Measurements from ENCODE around the gene OPCML.
A peak's percentile ranks its signal among the peaks of the same experiment; 100 is the strongest.

OPCML gene

GRCh38 chr11:133530501-133530835 is 1.8 kb downstream of the OPCML start:
- H4K91ac ChIP-seq (ENCODE audit: low read depth, low read length, poor library complexity), result no peak overlapping the region
- H3K4me1 ChIP-seq (ENCODE audit: control insufficient read depth in 2 of 2, insufficient read depth in 1 of 2, low read depth in 1 of 2, low read length in 2 of 2), result peaks cover 16 to 20% of the 10 kb centered on the region in 2 donors
- H3K9ac ChIP-seq (ENCODE audit: low read depth, low read length, poor library complexity), result no peak overlapping the region
- peaks cover 0 to 26% (median 0%) of the 10 kb centered on the region in 3 experiments for H3K27me3 ChIP-seq (ENCODE audit: control insufficient read depth in 3 of 3, insufficient read depth in 3 of 3, low read depth in 1 of 3, low read length in 3 of 3)
- no CpG with 5 or more reads among the region's 3 CpGs for WGBS, 2 donors (ENCODE audit: extremely low coverage in 2 of 2, insufficient read length in 2 of 2, insufficient replicate concordance in 1 of 2)
- no peak overlapping the region for H3K4ac ChIP-seq (ENCODE audit: low read length)
- H3K27ac ChIP-seq (replicated peaks; ENCODE audit: low read length), result no peak overlapping the region
- no peak overlapping the region for H3K4me3 ChIP-seq (ENCODE audit: low read length in 2 of 2)
- H4K8ac ChIP-seq (ENCODE audit: low read depth, low read length), result no peak overlapping the region
- H3K79me1 ChIP-seq (ENCODE audit: low read depth, low read length), result no peaks in the 10 kb centered on the region
- H2AK5ac ChIP-seq (ENCODE audit: low read depth, low read length), result peak overlapping the region; percentile 48
- no peak overlapping the region for H2BK12ac ChIP-seq (ENCODE audit: low read length)
- no peak for DNase-seq (ENCODE audit: low spot score)
- H2BK120ac ChIP-seq (ENCODE audit: low read depth, low read length), result no peak overlapping the region
- no peak overlapping the region for H2AFZ ChIP-seq (ENCODE audit: low read length)
- H3K4me2 ChIP-seq (ENCODE audit: insufficient read depth, low read length, poor library complexity, severe bottlenecking), result no peak overlapping the region
- H3K36me3 ChIP-seq (replicated peaks in 1 of 2; ENCODE audit: control insufficient read depth in 2 of 2, insufficient read depth in 2 of 2, low read length in 2 of 2), result no peaks in the 10 kb centered on the region
- H2BK15ac ChIP-seq (ENCODE audit: low read length), result no peak overlapping the region
- H3K9me3 ChIP-seq (replicated peaks in 1 of 2; ENCODE audit: control insufficient read depth in 2 of 2, insufficient read depth in 1 of 2, low read depth in 1 of 2, low read length in 2 of 2), result no peaks in the 10 kb centered on the region
- peak overlapping the region; percentile 12 for H3K23ac ChIP-seq (ENCODE audit: low read depth, low read length, poor library complexity)
- H2BK5ac ChIP-seq (ENCODE audit: low read length), result no peak overlapping the region
- H3K14ac ChIP-seq (ENCODE audit: low read length), result no peak overlapping the region
- H3K18ac ChIP-seq (ENCODE audit: low read length), result peak overlapping the region; percentile 11

GRCh38 chr11:133529807-133530500 is 2.3 kb downstream of the OPCML start:
- Histone ChIP-seq H3K27me3 (ENCODE audit: control insufficient read depth in 3 of 3, insufficient read depth in 3 of 3, low read depth in 1 of 3, low read length in 3 of 3) (peaks cover 0 to 26% (median 0%) of the 10 kb centered on the region in 3 experiments), H2BK120ac (ENCODE audit: low read depth, low read length) (no peak overlapping the region), H3K9ac (ENCODE audit: low read depth, low read length, poor library complexity) (no peak overlapping the region), H3K18ac (ENCODE audit: low read length) (peak overlapping the region; percentile 60), H3K14ac (ENCODE audit: low read length) (no peak overlapping the region), H3K4me2 (ENCODE audit: insufficient read depth, low read length, poor library complexity, severe bottlenecking) (no peak overlapping the region), H3K36me3 (replicated peaks in 1 of 2; ENCODE audit: control insufficient read depth in 2 of 2, insufficient read depth in 2 of 2, low read length in 2 of 2) (no peaks in the 10 kb centered on the region), H2AFZ (ENCODE audit: low read length) (no peak overlapping the region), H4K91ac (ENCODE audit: low read depth, low read length, poor library complexity) (no peak overlapping the region), H4K8ac (ENCODE audit: low read depth, low read length) (no peak overlapping the region), H3K23ac (ENCODE audit: low read depth, low read length, poor library complexity) (peak overlapping the region; percentile 12), H2BK5ac (ENCODE audit: low read length) (no peak overlapping the region), H2AK5ac (ENCODE audit: low read depth, low read length) (peak overlapping the region; percentile 48), H3K9me3 (replicated peaks in 1 of 2; ENCODE audit: control insufficient read depth in 2 of 2, insufficient read depth in 1 of 2, low read depth in 1 of 2, low read length in 2 of 2) (no peaks in the 10 kb centered on the region), H3K27ac (replicated peaks; ENCODE audit: low read length) (no peak overlapping the region), H3K4me3 (ENCODE audit: low read length in 2 of 2) (no peak overlapping the region), H3K4ac (ENCODE audit: low read length) (no peak overlapping the region), H2BK15ac (ENCODE audit: low read length) (no peak overlapping the region), H3K4me1 (ENCODE audit: control insufficient read depth in 2 of 2, insufficient read depth in 1 of 2, low read depth in 1 of 2, low read length in 2 of 2) (peaks cover 16 to 20% of the 10 kb centered on the region in 2 donors), H3K79me1 (ENCODE audit: low read depth, low read length) (no peaks in the 10 kb centered on the region), H2BK12ac (ENCODE audit: low read length) (no peak overlapping the region)
- WGBS, 2 donors (ENCODE audit: extremely low coverage in 2 of 2, insufficient read length in 2 of 2, insufficient replicate concordance in 1 of 2), result no CpG with 5 or more reads among the region's 18 CpGs
- DNase-seq (ENCODE audit: low spot score), result no peak

GRCh38 chr11:133526790-133527189 is 5.5 kb downstream of the OPCML start:
- no peak for DNase-seq (ENCODE audit: low spot score)
- Histone ChIP-seq H3K14ac (ENCODE audit: low read length) (no peak overlapping the region), H2AFZ (ENCODE audit: low read length) (no peak overlapping the region), H2BK12ac (ENCODE audit: low read length) (no peak overlapping the region), H3K23ac (ENCODE audit: low read depth, low read length, poor library complexity) (no peak overlapping the region), H4K8ac (ENCODE audit: low read depth, low read length) (no peak overlapping the region), H3K4me1 (ENCODE audit: control insufficient read depth in 2 of 2, insufficient read depth in 1 of 2, low read depth in 1 of 2, low read length in 2 of 2) (peaks cover 12 to 16% of the 10 kb centered on the region in 2 donors), H3K9ac (ENCODE audit: low read depth, low read length, poor library complexity) (no peak overlapping the region), H2AK5ac (ENCODE audit: low read depth, low read length) (no peak overlapping the region), H2BK5ac (ENCODE audit: low read length) (no peak overlapping the region), H3K27ac (replicated peaks; ENCODE audit: low read length) (no peak overlapping the region), H2BK15ac (ENCODE audit: low read length) (no peak overlapping the region), H3K79me1 (ENCODE audit: low read depth, low read length) (no peaks in the 10 kb centered on the region), H3K4me3 (ENCODE audit: low read length in 2 of 2) (no peak overlapping the region), H3K4ac (ENCODE audit: low read length) (no peak overlapping the region), H3K18ac (ENCODE audit: low read length) (no peak overlapping the region), H4K91ac (ENCODE audit: low read depth, low read length, poor library complexity) (no peak overlapping the region), H3K9me3 (replicated peaks in 1 of 2; ENCODE audit: control insufficient read depth in 2 of 2, insufficient read depth in 1 of 2, low read depth in 1 of 2, low read length in 2 of 2) (no peaks in the 10 kb centered on the region), H2BK120ac (ENCODE audit: low read depth, low read length) (no peak overlapping the region), H3K27me3 (ENCODE audit: control insufficient read depth in 3 of 3, insufficient read depth in 3 of 3, low read depth in 1 of 3, low read length in 3 of 3) (peaks cover 0 to 16% (median 0%) of the 10 kb centered on the region in 3 experiments), H3K36me3 (replicated peaks in 1 of 2; ENCODE audit: control insufficient read depth in 2 of 2, insufficient read depth in 2 of 2, low read length in 2 of 2) (no peaks in the 10 kb centered on the region), H3K4me2 (ENCODE audit: insufficient read depth, low read length, poor library complexity, severe bottlenecking) (no peak overlapping the region)
- WGBS, 2 donors (ENCODE audit: extremely low coverage in 2 of 2, insufficient read length in 2 of 2, insufficient replicate concordance in 1 of 2), result no CpG with 5 or more reads among the region's 3 CpGs

GRCh38 chr11:133525976-133526375 is 6.3 kb downstream of the OPCML start:
- Histone ChIP-seq H2AK5ac (ENCODE audit: low read depth, low read length) (no peak overlapping the region), H4K8ac (ENCODE audit: low read depth, low read length) (no peak overlapping the region), H3K27ac (replicated peaks; ENCODE audit: low read length) (no peak overlapping the region), H2BK120ac (ENCODE audit: low read depth, low read length) (no peak overlapping the region), H3K4ac (ENCODE audit: low read length) (no peak overlapping the region), H3K4me1 (ENCODE audit: control insufficient read depth in 2 of 2, insufficient read depth in 1 of 2, low read depth in 1 of 2, low read length in 2 of 2) (peaks cover 9 to 10% of the 10 kb centered on the region in 2 donors), H2AFZ (ENCODE audit: low read length) (no peak overlapping the region), H3K4me3 (ENCODE audit: low read length in 2 of 2) (no peak overlapping the region), H2BK5ac (ENCODE audit: low read length) (no peak overlapping the region), H3K18ac (ENCODE audit: low read length) (no peak overlapping the region), H3K9me3 (replicated peaks in 1 of 2; ENCODE audit: control insufficient read depth in 2 of 2, insufficient read depth in 1 of 2, low read depth in 1 of 2, low read length in 2 of 2) (no peaks in the 10 kb centered on the region), H3K36me3 (replicated peaks in 1 of 2; ENCODE audit: control insufficient read depth in 2 of 2, insufficient read depth in 2 of 2, low read length in 2 of 2) (no peaks in the 10 kb centered on the region), H2BK12ac (ENCODE audit: low read length) (no peak overlapping the region), H3K23ac (ENCODE audit: low read depth, low read length, poor library complexity) (no peak overlapping the region), H4K91ac (ENCODE audit: low read depth, low read length, poor library complexity) (no peak overlapping the region), H3K9ac (ENCODE audit: low read depth, low read length, poor library complexity) (no peak overlapping the region), H3K27me3 (ENCODE audit: control insufficient read depth in 3 of 3, insufficient read depth in 3 of 3, low read depth in 1 of 3, low read length in 3 of 3) (peaks cover 0 to 8% (median 0%) of the 10 kb centered on the region in 3 experiments), H3K4me2 (ENCODE audit: insufficient read depth, low read length, poor library complexity, severe bottlenecking) (no peak overlapping the region), H3K14ac (ENCODE audit: low read length) (no peak overlapping the region), H2BK15ac (ENCODE audit: low read length) (no peak overlapping the region), H3K79me1 (ENCODE audit: low read depth, low read length) (no peaks in the 10 kb centered on the region)
- DNase-seq (ENCODE audit: low spot score), result no peak
- WGBS, 2 donors (ENCODE audit: extremely low coverage in 2 of 2, insufficient read length in 2 of 2, insufficient replicate concordance in 1 of 2), result no CpG with 5 or more reads among the region's 7 CpGs
